Measurements from ENCODE around the gene LRP1B.
"Not testable (repeated sequence)": the region's sequence is repeated elsewhere in the genome, so short reads cannot be mapped to it uniquely, and the experiment has no call there.

LRP1B gene

DNA sequence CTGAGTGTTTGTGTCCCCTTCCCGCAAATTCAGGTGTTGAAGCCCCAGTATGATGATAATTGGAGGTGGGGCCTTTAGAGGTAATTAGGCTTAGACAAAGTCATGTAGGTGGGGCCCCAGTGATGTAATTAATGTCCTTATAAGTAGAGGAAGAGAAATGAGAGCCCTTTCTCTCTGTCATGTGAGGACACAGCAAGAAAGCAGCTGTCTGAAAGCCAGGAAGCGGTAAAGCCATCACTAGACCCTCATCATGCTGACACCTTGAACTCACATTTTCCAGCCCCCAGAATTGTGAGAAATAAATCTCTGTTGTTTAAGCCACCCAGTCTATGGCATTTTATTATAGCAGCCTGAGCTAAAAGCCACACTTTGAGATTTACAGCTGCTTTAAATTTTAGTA lies 1580.0 kb downstream of the LRP1B start:
- peak overlapping the region; percentile 84 to 96 (median 91) for H3K27ac Mint-ChIP-seq
- peaks cover 19% of the 10 kb centered on the region for H3K4me1 Mint-ChIP-seq
- TF ChIP-seq, protein P1, sequence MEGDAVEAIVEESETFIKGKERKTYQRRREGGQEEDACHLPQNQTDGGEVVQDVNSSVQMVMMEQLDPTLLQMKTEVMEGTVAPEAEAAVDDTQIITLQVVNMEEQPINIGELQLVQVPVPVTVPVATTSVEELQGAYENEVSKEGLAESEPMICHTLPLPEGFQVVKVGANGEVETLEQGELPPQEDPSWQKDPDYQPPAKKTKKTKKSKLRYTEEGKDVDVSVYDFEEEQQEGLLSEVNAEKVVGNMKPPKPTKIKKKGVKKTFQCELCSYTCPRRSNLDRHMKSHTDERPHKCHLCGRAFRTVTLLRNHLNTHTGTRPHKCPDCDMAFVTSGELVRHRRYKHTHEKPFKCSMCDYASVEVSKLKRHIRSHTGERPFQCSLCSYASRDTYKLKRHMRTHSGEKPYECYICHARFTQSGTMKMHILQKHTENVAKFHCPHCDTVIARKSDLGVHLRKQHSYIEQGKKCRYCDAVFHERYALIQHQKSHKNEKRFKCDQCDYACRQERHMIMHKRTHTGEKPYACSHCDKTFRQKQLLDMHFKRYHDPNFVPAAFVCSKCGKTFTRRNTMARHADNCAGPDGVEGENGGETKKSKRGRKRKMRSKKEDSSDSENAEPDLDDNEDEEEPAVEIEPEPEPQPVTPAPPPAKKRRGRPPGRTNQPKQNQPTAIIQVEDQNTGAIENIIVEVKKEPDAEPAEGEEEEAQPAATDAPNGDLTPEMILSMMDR (IDR thresholded peaks at IDR 0.05; ENCODE audit: unreplicated experiment in 3 of 3), result no peak
- no peaks in the 10 kb centered on the region for H3K36me3 Mint-ChIP-seq (ENCODE audit: low read depth)
- no peak overlapping the region for H3K4me3 Mint-ChIP-seq
- no peaks in the 10 kb centered on the region for H3K9me3 Mint-ChIP-seq
- H3K27me3 Mint-ChIP-seq (ENCODE audit: low read depth), result no peaks in the 10 kb centered on the region

DNA sequence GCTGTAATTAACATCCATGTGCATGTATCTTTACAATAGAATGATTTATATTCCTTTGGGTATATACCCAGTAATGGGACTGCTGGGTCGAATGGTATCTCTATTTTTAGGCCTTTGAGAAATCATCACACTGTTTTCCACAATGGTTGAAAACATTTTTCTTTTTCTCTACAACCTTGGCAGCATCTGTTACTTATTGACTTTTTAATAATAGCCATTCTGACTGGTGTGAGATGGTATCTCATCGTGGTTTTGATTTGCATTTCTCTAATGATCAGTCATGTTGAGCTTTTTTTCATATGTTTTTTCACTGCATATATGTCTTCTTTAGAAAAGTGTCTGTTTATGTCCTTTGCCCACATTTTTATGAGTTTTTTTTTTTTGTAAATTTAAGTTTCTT lies 1586.0 kb downstream of the LRP1B start:
- not testable (repeated sequence) for H3K27me3 Mint-ChIP-seq (ENCODE audit: low read depth); H3K4me1 Mint-ChIP-seq; H3K36me3 Mint-ChIP-seq (ENCODE audit: low read depth); H3K9me3 Mint-ChIP-seq; H3K4me3 Mint-ChIP-seq
- H3K27ac Mint-ChIP-seq, result peak overlapping the region in 1 of 3 experiments; percentile 24

DNA sequence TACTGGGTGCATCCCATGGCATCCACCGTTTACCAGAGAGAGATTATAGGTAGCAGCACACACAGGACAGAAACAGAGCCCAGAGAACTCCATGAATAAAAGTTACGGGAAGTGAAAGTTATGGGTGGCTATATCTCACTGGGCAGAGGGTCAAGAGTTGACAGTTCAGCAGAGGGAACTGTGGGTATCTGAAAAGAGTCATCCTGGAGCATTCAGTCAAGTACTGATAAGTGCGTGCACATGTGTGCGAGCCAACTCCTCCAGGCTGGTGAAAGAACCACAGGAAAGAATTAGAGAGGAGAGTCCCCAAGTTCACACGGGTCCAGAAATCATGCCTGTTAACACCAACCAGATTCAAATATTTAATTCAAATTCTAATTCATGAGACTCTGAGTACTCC lies 1588.2 kb downstream of the LRP1B start:
- H3K9me3 Mint-ChIP-seq, result no peaks in the 10 kb centered on the region
- H3K4me1 Mint-ChIP-seq, result no peaks in the 10 kb centered on the region
- H3K4me3 Mint-ChIP-seq, result no peak overlapping the region
- H3K36me3 Mint-ChIP-seq (ENCODE audit: low read depth), result no peaks in the 10 kb centered on the region
- no peak overlapping the region for H3K27ac Mint-ChIP-seq
- TF ChIP-seq, protein P1 (IDR thresholded peaks at IDR 0.05; ENCODE audit: unreplicated experiment in 3 of 3), result no peak
- no peaks in the 10 kb centered on the region for H3K27me3 Mint-ChIP-seq (ENCODE audit: low read depth)

DNA sequence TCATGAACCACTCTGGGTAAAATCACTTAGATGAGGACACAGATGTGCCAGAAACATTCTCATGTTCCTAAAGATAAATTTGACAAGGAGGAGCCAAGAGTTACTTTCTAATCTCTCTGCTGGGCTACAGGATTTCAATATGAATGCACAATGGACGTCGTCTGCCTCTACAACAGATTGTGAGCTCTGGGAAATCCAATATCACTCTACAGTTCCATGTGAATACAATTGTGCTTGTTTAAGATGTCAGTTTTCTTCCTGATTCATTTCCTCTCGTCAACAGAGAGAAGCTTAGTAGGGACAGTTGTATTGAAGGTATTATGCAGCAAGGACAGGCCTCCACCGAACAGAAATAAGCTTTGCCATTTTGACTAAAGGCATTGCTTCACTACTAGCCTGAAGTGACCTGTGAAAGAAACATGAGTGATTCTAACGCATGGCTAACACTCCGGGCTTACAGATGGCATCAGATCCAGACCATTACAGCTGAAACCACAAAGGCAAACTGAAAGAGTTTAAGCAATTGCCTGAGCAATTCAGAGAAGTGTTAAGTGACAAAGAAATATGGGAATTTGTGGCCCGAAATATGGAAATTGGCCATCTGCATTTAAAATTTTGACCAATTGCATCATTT lies 1591.5 kb downstream of the LRP1B start:
- no peaks in the 10 kb centered on the region for H3K9me3 Mint-ChIP-seq
- H3K27me3 Mint-ChIP-seq (ENCODE audit: low read depth), result no peaks in the 10 kb centered on the region
- TF ChIP-seq, protein P1 (IDR thresholded peaks at IDR 0.05; ENCODE audit: unreplicated experiment in 3 of 3), result no peak
- no peaks in the 10 kb centered on the region for H3K36me3 Mint-ChIP-seq (ENCODE audit: low read depth)
- peak overlapping the region in 1 of 3 experiments; percentile 34 for H3K27ac Mint-ChIP-seq
- no peaks in the 10 kb centered on the region for H3K4me1 Mint-ChIP-seq
- no peak overlapping the region for H3K4me3 Mint-ChIP-seq

DNA sequence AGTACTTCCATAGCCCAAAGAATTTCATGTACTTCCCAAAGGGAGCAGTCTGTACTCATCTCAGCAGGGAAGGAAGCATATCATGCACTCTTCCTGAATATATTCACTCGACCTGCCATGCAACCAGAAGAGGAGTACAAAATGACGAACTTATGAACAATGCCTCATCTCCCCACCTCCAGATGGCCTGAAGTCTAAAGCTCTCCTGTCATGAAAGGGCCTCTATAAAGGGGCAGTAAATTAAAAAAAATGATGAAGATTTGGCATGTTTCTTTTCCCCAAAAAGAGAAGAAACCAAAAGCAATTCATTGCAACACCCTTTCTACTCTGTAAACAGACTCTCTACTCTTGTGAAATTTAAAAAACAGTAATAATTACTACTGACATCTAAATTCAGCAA lies 1601.1 kb downstream of the LRP1B start:
- Mint-ChIP-seq H3K27me3 (ENCODE audit: low read depth) (no peaks in the 10 kb centered on the region), H3K9me3 (no peaks in the 10 kb centered on the region), H3K4me3 (no peak overlapping the region), H3K27ac (no peak overlapping the region), H3K4me1 (no peaks in the 10 kb centered on the region), H3K36me3 (ENCODE audit: low read depth) (no peaks in the 10 kb centered on the region)
- TF ChIP-seq, protein P1 (IDR thresholded peaks at IDR 0.05; ENCODE audit: unreplicated experiment in 3 of 3), result no peak

DNA sequence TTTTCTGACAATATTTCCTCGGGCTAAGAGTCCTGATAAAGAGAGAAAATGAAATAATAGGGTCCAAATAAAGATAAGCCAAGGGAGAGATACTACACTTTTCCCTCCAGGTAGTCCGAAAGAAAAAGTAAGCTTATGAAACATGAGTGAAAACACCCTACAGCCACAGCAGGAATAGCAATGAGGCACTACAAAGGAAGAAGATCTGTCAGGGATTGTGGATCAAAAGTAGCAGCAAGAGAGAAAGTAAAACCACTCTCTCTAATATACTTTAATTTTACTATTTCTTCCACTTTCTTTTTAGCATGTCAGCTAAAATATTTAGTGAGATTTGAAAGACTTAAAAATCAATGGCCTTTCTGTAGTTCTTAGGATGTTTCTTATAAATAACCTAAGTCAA lies 1601.8 kb downstream of the LRP1B start:
- no peaks in the 10 kb centered on the region for H3K27me3 Mint-ChIP-seq (ENCODE audit: low read depth)
- no peak overlapping the region for H3K27ac Mint-ChIP-seq
- no peak overlapping the region for H3K4me3 Mint-ChIP-seq
- TF ChIP-seq, protein P1 (IDR thresholded peaks at IDR 0.05; ENCODE audit: unreplicated experiment in 3 of 3), result no peak
- H3K4me1 Mint-ChIP-seq, result no peaks in the 10 kb centered on the region
- no peaks in the 10 kb centered on the region for H3K36me3 Mint-ChIP-seq (ENCODE audit: low read depth)
- H3K9me3 Mint-ChIP-seq, result no peaks in the 10 kb centered on the region

Measured in nephron (organoid).